ENCODE measurements around the gene KDM4F.
A peak's percentile ranks its signal among the peaks of the same experiment; 100 is the strongest.

The KDM4F gene

DNA sequence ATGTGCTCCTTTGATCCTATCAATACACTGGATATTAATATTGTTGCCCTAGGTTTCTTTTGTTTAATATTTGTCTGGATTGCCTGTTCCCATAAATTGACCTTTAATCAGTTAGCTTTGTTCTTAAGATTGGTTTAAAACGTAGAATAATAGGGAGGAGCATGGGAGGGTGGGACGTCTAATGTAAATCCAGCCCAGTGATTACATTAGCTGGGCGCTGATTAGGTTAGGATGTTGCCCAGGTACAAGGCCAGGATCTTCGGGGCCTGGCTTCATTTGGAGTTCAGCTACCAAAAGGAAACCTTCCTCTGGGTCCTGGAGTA, 17.5 kb downstream of the KDM4F start, which contains the start of gene SRSF8:
Gene SRSF8, plus strand, starts transcription at position 204 of the 323 bp plus-strand sequence. CDS start 308 bp downstream, outside the sequence.
- no peak for FAIRE-seq

- no peak for FAIRE-seq
Observed at GRCh38 chr11:95067039-95067840, 18.0 kb downstream of the KDM4F start.

DNA sequence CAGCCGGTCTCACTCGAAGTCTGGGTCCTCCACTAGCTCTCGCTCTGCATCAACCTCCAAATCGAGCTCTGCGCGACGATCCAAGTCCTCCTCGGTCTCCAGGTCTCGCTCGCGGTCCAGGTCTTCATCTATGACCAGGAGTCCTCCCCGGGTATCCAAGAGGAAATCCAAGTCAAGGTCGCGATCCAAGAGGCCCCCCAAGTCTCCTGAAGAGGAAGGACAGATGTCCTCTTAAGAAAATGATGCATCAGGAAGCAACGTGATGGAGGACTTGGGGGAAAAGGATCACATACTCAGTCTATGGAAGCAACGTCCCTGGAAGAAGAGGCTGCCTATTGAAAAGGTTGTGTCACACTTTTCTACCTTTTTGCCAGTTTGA, 18.6 kb downstream of the KDM4F start:
- no peak for FAIRE-seq

GRCh38 chr11:95068549-95068948, 19.3 kb downstream of the KDM4F start:
- FAIRE-seq = peak; percentile 85

DNA sequence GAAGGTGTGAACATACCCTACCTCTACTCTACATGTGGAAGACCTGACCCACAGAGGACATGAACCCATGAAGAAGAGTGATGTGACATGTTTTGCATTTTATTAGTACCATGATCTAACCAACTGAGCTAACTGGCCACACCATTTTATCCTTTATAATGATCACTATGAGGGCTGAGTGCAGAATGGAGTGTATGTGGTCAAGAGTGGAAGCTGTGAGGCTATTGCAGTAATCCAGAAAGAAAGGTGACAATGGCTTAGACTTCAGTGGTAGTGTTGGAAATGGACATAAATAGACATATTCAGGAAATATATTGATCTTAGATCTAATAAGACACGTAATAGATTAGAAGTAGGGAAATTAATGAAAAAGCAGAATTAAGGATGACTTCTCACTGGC, 21.2 kb downstream of the KDM4F start:
- FAIRE-seq = no peak

GRCh38 chr11:95072948-95073347, 23.7 kb downstream of the KDM4F start:
- no peak for FAIRE-seq

- FAIRE-seq = no peak
Observed at GRCh38 chr11:95074792-95075563, 25.8 kb downstream of the KDM4F start.

- no peak for FAIRE-seq
Observed at GRCh38 chr11:95076416-95076815, 27.2 kb downstream of the KDM4F start.

GRCh38 chr11:95076981-95077380, 27.8 kb downstream of the KDM4F start:
- FAIRE-seq = no peak

- no peak for FAIRE-seq
Observed at GRCh38 chr11:95078526-95078925, 29.3 kb downstream of the KDM4F start.

- FAIRE-seq = no peak
Observed at GRCh38 chr11:95081010-95081409, 31.8 kb downstream of the KDM4F start.

- FAIRE-seq = no peak
Observed at GRCh38 chr11:95081412-95081811, 32.2 kb downstream of the KDM4F start.

- FAIRE-seq = no peak
Observed at GRCh38 chr11:95082576-95083001, 33.4 kb downstream of the KDM4F start.

- FAIRE-seq = no peak
Observed at GRCh38 chr11:95084509-95084908, 35.3 kb downstream of the KDM4F start.

DNA sequence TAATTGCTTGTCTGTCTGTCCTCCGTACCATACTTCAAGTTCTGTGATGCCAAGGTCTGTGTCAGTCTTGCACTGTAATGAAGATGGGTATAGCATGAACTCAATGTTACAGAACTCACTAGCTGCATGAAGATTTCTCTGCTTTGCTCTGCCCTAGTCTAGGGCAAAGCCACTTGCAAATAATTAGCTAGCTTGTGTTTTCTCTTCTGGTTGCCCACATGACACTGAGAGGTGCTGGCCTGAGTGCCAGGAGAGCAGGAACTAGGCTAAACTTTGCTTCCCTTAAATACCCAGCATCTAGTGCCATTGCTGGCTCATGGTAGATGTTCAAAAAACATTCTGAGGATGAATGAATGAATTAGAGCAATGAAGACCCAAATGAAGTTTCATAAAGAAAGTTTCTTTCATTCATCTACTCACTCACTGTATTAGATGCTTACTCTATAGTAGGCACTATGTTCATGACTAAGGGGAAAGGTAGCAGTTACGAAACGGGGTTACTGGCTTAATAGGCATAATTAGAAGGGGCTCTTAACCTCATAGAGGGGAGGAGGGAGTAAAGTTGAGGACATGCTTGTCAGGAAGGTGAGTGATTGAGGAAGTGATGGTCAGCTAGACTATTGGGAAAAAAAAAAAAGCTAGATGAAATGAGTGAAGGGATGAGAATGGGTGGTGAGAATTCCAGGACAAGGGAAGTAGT, 36.0 kb downstream of the KDM4F start:
- FAIRE-seq = no peak

DNA sequence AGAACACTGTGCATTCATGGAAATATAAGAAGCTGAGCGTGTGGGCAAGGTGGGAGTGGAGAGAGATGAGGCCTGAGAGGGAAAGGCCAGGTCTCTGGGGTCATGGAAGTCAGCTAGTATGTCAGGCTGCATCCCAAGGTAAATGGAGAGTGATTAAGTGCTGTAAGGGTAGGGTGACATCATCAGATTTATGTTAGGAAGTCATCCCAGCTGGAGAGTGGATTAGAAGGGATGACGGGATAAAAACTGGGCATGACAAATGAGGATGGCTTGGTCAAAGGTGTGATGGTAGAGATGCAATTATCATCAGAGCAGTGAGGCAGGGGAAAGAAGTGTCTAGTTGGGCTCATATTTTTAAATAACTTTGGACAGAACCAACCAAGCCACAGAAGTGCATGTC, 36.9 kb downstream of the KDM4F start:
- FAIRE-seq = no peak

GRCh38 chr11:95086836-95087570, 37.8 kb downstream of the KDM4F start:
- no peak for FAIRE-seq

- FAIRE-seq = no peak
Observed at GRCh38 chr11:95088946-95089619, 39.9 kb downstream of the KDM4F start.

- FAIRE-seq = no peak
Observed at GRCh38 chr11:95089620-95090542, 40.7 kb downstream of the KDM4F start, which contains the start of gene ENDOD1. Gene ENDOD1 (plus strand): TSS chr11:95089846. CDS start chr11:95089928, 82 bp downstream.

DNA sequence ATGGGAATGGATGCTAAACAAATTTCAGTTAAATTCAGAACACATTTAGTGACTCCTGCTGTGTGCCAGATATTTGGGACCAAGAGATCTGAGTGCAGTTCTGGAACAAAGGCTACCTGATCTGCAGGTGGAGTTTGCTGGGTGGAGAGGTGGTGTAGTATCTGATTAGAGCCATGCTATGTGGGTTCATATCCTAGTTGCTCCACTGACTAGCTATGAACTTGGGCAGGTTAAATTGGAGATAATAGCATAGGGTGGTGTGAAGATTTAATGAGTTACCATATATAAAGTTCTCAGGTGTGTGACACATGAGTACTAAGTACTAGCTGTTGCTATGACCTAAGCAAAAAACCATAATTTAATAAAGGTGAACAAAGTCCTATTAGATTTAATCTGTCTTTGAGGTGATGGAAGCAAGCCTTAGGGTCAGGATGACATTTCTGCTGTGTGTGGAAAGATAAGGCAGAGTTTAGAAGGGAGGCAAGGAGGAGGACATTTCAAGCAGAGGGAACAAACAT, 42.5 kb downstream of the KDM4F start:
- no peak for FAIRE-seq

Data from endometrium (tissue), 2 donors.